GM12875 (cell line): Measurements from ENCODE around the gene AHDC1.

Experiments used
- H3K4me3 ChIP-seq: one replicate; pipeline ENCODE4 v1.5.1; 2011; ENCODE audit warnings: low read depth, low read length, control low read depth
- TF ChIP-seq, protein P1 (sequence below): IDR thresholded peaks from 2 replicates; pipeline ENCODE4 v1.5.1; 2011; ENCODE audit warnings: low read depth, mild to moderate bottlenecking, control low read depth, inconsistent platforms, low read length, moderate library complexity, borderline replicate concordance; ENCODE audit not compliant: insufficient read depth

AHDC1 gene

DNA sequence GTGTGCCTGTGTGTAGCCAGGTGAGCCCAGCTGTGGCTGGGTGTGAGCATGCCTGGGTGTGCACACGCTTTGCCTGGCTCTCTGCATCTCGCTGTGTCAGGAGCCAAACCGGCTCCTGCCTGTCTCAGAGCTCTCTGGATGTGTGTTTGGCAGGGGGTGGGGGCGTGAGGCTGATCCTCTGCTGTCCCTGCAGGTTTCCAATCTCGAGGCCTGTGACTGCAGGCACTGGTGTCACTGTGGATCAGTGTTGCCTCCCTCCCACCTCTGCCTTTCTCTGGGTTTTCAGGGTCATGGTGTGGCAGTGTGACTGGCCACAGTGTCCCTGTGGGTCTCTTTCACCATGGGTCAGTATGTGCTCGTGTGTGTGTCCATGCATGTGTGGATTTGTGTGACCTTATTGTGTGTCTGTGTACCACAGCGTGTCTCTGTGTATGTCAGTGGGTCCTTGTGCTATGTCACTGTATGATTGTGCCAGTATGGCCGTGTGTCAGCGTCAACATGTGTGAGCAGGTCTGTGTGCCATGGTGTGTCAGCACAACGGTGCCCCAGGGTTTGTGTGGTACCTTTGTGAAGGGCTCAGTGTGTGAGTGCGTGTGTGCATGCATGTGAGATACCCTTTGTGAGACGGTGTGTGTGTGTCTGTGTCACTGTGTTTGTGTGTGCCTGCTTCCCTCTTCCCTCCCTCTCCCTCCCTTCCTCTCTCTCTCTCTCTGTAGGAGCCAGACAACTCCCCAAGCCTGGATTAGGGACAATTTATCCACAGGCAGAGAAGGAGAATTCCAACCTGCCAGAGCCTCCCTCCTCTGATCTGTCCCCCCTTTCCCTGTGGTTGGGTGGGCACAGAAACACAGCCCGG, 43.4 kb downstream of the AHDC1 start:
- TF ChIP-seq, protein P1, sequence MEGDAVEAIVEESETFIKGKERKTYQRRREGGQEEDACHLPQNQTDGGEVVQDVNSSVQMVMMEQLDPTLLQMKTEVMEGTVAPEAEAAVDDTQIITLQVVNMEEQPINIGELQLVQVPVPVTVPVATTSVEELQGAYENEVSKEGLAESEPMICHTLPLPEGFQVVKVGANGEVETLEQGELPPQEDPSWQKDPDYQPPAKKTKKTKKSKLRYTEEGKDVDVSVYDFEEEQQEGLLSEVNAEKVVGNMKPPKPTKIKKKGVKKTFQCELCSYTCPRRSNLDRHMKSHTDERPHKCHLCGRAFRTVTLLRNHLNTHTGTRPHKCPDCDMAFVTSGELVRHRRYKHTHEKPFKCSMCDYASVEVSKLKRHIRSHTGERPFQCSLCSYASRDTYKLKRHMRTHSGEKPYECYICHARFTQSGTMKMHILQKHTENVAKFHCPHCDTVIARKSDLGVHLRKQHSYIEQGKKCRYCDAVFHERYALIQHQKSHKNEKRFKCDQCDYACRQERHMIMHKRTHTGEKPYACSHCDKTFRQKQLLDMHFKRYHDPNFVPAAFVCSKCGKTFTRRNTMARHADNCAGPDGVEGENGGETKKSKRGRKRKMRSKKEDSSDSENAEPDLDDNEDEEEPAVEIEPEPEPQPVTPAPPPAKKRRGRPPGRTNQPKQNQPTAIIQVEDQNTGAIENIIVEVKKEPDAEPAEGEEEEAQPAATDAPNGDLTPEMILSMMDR: no peak
- H3K4me3 ChIP-seq: no peak overlapping the region

DNA sequence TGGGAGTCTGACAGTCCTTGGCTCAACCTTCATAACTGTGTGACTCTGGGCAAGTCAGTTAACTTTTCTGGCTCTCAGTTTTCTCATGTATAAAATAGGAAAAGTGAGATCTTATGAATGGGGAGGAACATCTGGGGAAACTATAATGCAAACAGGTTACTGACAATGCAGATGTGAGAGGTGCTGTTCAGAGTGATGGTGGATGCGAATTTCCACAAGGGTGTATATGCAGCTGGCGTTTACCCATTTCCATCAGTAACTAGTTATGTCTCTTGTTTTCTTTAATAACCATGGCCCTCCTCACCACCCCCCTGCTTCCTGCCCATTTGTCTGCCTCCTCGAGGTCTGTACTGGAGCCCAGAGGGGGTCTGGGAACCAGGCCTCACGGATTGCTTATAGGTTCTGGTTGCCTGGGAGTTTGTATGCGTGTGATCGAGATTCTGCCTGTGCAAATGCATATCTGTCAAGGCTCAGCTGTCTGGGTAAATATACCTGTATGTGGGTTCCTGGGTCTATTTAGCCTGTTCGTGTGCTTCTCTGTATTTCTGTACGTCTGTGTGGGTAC, 44.4 kb downstream of the AHDC1 start:
- TF ChIP-seq, protein P1: no peak
- H3K4me3 ChIP-seq: no peak overlapping the region

DNA sequence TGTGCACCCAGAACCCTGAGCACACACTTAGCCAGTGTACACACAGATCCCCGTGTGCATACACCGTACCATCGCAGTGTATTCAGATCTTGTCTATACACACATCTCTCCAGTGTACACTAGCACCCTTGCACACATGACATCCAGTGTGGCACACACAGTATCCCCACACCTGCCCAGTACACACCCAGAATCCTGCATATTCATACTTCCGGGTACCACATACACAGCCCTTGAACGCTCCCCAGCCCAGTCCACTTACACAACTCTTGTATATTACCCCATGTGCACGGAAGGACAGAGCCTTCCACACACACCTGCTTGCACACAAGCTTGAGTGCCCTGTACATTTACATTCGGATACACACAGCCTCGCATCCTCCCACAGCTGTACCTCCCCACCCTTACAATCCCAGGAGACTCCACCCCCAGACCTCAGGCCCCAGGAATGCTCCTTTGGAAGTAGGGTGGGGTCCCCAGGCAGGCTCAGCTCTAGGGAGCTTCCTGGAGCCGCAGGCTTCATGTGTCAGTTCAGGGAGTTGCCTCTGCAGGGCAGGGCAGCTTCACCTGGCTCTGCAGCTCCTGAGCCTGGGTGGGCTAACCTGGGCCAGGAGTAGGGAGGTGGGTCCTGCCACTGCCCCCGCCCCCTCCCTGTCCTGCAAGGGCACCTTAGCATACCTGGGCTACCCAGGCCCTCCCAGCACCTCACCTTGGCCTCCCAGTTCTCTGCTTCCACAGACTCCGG, 46.2 kb downstream of the AHDC1 start:
- no peak overlapping the region for H3K4me3 ChIP-seq
- TF ChIP-seq, protein P1: no peak

DNA sequence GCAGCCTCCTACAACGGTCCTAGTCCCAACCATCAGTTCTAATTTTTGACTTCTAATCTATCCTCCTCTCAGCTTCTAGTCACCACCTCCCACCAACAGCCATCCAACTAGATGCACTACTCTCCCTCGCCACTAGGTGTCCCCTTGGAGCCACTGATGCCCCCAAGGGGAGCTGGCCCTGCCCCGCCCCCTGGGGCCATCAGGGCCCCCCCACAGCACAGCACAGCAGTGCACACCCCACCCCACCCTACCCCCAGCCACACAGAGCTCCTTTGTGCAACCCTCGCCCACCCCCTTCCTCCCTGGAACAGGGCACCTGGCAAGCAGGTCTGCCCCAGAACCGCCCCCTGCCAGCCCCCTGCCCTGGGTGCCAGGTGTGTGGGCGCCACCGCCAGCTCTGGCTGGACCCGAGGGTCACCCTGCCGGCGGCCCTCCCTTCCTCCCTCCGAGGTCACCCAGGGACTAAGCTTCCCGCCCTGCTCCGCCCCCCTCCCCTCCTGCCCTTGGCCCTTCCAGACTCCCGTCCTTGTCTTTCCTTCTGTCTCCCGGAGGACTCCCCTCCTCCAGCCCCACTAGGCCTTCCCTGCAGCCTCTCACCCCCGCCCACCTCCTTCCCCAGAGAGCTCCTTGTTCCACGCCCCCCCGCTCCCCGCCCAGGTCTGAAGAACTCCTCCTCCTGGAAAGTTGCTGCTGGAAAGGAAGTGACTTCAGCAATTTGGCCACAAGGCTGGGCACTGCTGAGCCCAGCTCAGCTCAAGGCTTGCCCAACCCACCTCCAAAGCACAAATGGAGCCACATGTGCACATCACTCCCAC, 47.0 kb downstream of the AHDC1 start:
- TF ChIP-seq, protein P1: peak; percentile 94
- H3K4me3 ChIP-seq: no peak overlapping the region

DNA sequence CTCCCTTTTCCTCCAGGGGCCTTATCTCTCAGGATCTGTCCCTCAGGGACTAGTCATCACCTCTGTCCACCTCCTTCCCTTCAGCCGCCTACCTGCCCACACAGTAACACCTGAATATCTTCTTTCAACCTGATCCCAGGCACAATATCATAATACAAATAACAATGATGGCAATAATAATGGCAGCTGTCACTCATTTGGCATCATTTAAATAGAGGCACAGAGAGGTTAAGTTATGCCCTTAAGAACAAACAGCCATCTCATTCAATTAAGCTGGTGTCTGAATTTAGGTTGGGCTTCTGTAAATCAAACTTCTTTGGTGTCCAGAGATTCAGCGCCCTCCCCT, 47.5 kb downstream of the AHDC1 start:
- no peak overlapping the region for H3K4me3 ChIP-seq
- TF ChIP-seq, protein P1: no peak

DNA sequence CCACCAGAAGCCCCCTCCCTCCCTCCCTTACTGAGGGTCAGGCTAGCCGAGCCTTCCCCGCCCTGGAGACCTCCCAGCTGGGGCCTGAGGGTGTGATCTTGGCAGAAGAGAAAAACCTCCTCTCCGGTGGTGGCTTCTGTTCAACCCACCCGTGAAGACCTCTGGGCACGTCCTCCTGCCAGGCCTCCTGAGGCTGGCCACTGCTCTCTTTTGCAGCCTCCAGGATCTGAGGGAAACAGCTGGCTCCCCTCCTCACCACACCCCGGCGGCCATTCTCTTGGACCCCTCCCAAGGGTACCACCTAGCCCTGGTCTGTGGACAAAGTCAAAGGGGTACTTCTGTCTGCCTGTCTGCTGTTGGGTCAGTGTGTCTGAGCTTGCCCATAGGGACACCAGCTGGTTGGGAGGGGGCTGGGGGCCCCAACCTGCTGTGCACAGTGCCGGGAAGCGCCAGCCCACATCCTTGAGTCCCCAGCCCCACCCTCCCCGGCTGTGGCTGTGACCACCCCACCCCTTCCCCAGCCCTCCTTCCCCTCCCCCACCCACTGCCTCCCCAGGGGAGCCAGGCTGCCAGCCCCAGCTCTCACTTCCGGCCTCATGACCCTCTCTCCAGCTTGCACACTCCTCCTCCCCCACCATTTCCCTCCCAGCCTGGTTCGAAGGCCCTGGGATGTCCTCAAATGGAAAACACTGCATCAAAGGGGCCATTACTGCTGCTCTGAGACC, 48.1 kb downstream of the AHDC1 start:
- TF ChIP-seq, protein P1: no peak
- H3K4me3 ChIP-seq: no peak overlapping the region
